NCI-H146 treated with DMSO at 0.1 percent for 48 hours (cell line): Measurements from ENCODE around the gene MCM7.

ENCODE experiments used
- DNase-seq: peaks from one replicate; lab custom pipeline; 2025; ENCODE audit not compliant: unreplicated experiment; lab: John Stamatoyannopoulos, UW

The MCM7 gene

GRCh38 chr7:100124301-100125230 lies 23.4 kb upstream of the MCM7 start:
- DNase-seq, result no peak

GRCh38 chr7:100122568-100122967 lies 21.4 kb upstream of the MCM7 start:
- no peak for DNase-seq

- DNase-seq, result no peak
Measured at GRCh38 chr7:100122067-100122466, 20.9 kb upstream of the MCM7 start.

GRCh38 chr7:100120733-100121036 lies 19.5 kb upstream of the MCM7 start:
- no peak for DNase-seq

- DNase-seq, result no peak
Measured at GRCh38 chr7:100119970-100120732, 19.0 kb upstream of the MCM7 start.

- DNase-seq, result peak; percentile 82
Measured at GRCh38 chr7:100119072-100119969, 18.1 kb upstream of the MCM7 start, which contains the start of the genes CNPY4 and TAF6. Gene CNPY4 (plus strand): TSS chr7:100119634. CDS start chr7:100119745, 111 bp downstream. Gene TAF6 (minus strand): TSS chr7:100119358. CDS start chr7:100114209, 5,149 bp downstream.

GRCh38 chr7:100118388-100119071 lies 17.3 kb upstream of the MCM7 start:
- DNase-seq, result no peak

GRCh38 chr7:100115026-100115425 lies 13.8 kb upstream of the MCM7 start:
- DNase-seq, result no peak

GRCh38 chr7:100111914-100112313 lies 10.7 kb upstream of the MCM7 start:
- DNase-seq, result no peak

GRCh38 chr7:100111156-100111555 lies 10.0 kb upstream of the MCM7 start:
- no peak for DNase-seq

GRCh38 chr7:100109521-100110163 lies 8.4 kb upstream of the MCM7 start:
- DNase-seq, result no peak

GRCh38 chr7:100107890-100108289 lies 6.7 kb upstream of the MCM7 start:
- DNase-seq, result no peak

- DNase-seq, result no peak
Measured at GRCh38 chr7:100107125-100107737, 6.0 kb upstream of the MCM7 start.

- DNase-seq, result no peak
Measured at GRCh38 chr7:100106633-100107032, 5.4 kb upstream of the MCM7 start.

GRCh38 chr7:100105534-100105933 lies 4.3 kb upstream of the MCM7 start:
- no peak for DNase-seq

GRCh38 chr7:100102950-100103840 lies 2.0 kb upstream of the MCM7 start:
- no peak for DNase-seq

GRCh38 chr7:100100420-100101015 lies 679 bp downstream of the MCM7 start:
- DNase-seq, result peak; percentile 86

- DNase-seq, result no peak
Measured at GRCh38 chr7:100099452-100099851, 1.7 kb downstream of the MCM7 start.
